ENCODE results near the gene SGPP2. TPM values are rescaled to one million over a fixed set of nuclear protein-coding genes. Genes with fewer than 3 reads are reported as not detected.

SGPP2 gene
- total RNA-seq (2022; extraction: Qiagen RNA extraction; ENCODE audit: low read depth) = 0.15 to 0.31 TPM (median 0.20 TPM) in 5 replicates

GRCh38 chr2:222424276-222424728, at the start of gene SGPP2:
TSS of gene SGPP2 (plus strand) at chr2:222424543. CDS start at chr2:222424603, 60 bp downstream.

Other genes with a start within 250 kb of the SGPP2 start
- gene PAX3, start 125.5 kb upstream of the SGPP2 start, total RNA-seq (2022; extraction: Qiagen RNA extraction; ENCODE audit: low read depth) = not detected in 5 replicates
- gene FARSB, start 231.5 kb downstream of the SGPP2 start, total RNA-seq (2022; extraction: Qiagen RNA extraction; ENCODE audit: low read depth) = 42.2 to 47.8 TPM (median 44.7 TPM) in 5 replicates
- gene MOGAT1, start 247.1 kb downstream of the SGPP2 start, total RNA-seq (2022; extraction: Qiagen RNA extraction; ENCODE audit: low read depth) = not detected in 5 replicates

Data from A549 treated with DMSO at 1 μM for 4 hours (cell line).